Suprapubic skin (tissue), 4 donors: ENCODE measurements around the gene TGFBR1.

ENCODE experiments used
- POLR2A ChIP-seq, 2 donors: fragments of 450-650 bp; IDR thresholded peaks; one replicate each; pipeline ENCODE4 v1.6.1; 2017; ENCODE audit warnings: antibody characterized with exemption in 2 of 2, mild to moderate bottlenecking in 2 of 2, moderate library complexity in 2 of 2
- POLR2AphosphoS5 ChIP-seq, 3 donors: sonication (generic); formaldehyde crosslinking; IDR thresholded peaks; one replicate each; pipeline ENCODE4 v1.6.1; 2017; ENCODE audit warnings: antibody characterized with exemption in 3 of 3
- TF ChIP-seq, protein P1 (sequence below), 2 donors: fragments of 200-600 bp in 1 of 2; fragments of 450-650 bp in 1 of 2; sonication (generic) in 1 of 2; IDR thresholded peaks; one replicate each; pipeline ENCODE4 v1.5.1; 2016 to 2019; ENCODE audit warnings: antibody characterized with exemption in 2 of 2, mild to moderate bottlenecking in 1 of 2, moderate library complexity in 1 of 2

DNA sequence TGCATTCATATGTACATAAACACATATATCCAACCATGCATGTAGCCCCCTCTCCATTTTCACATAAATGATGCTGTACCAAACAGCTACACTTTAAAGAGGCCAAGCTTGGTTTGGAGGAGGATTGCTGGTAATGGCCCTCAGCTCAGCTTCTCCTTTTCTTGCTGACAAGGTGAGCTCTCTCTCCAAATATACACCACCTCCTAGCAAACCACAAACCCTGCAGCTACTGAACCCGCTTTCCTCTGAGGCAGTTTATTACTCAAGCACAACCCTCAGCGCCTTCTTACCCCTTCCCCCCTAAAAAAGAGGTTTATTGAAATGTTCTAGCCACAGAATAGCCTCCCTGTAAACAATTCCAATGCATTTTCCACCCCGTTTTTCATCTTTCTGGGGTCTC lies 62.8 kb downstream of the TGFBR1 start:
- TF ChIP-seq POLR2A (IDR thresholded peaks at IDR 0.05) (no peak), POLR2AphosphoS5 (IDR thresholded peaks at IDR 0.05) (no peak)
- TF ChIP-seq, protein P1, sequence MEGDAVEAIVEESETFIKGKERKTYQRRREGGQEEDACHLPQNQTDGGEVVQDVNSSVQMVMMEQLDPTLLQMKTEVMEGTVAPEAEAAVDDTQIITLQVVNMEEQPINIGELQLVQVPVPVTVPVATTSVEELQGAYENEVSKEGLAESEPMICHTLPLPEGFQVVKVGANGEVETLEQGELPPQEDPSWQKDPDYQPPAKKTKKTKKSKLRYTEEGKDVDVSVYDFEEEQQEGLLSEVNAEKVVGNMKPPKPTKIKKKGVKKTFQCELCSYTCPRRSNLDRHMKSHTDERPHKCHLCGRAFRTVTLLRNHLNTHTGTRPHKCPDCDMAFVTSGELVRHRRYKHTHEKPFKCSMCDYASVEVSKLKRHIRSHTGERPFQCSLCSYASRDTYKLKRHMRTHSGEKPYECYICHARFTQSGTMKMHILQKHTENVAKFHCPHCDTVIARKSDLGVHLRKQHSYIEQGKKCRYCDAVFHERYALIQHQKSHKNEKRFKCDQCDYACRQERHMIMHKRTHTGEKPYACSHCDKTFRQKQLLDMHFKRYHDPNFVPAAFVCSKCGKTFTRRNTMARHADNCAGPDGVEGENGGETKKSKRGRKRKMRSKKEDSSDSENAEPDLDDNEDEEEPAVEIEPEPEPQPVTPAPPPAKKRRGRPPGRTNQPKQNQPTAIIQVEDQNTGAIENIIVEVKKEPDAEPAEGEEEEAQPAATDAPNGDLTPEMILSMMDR (IDR thresholded peaks at IDR 0.05) = no peak
